ENCODE results near the gene HNRNPDL. TPM values are rescaled to one million over a fixed set of nuclear protein-coding genes. Genes with fewer than 3 reads are reported as not detected.

HNRNPDL gene
- polyA plus RNA-seq, 1 of the 3 experiments (the other 2 are of a cell fraction): 210 TPM

- Histone ChIP-seq H3K4me1 (ENCODE audit: control insufficient read depth in 1 of 2, insufficient read depth in 2 of 2, low read depth in 1 of 2, low read length in 1 of 2) (no peaks in the 10 kb centered on the region; a peak in 1 of 4 replicates), H2AFZ (ENCODE audit: low read depth) (no peak overlapping the region), H3K27ac (ENCODE audit: low read depth in 2 of 2, low read length in 1 of 2) (no peak overlapping the region), H3K9me2 (no peaks in the 10 kb centered on the region), H3K79me2 (ENCODE audit: insufficient read depth) (no peaks in the 10 kb centered on the region), H3K4me2 (no peak overlapping the region), H3K9me3 (no peaks in the 10 kb centered on the region), H3F3A (replicated peaks; ENCODE audit: insufficient read depth) (peaks cover 29% of the 10 kb centered on the region), H3K9ac (no peak overlapping the region), H3K27me3 (ENCODE audit: insufficient read depth) (no peaks in the 10 kb centered on the region), H3K4me3 (ENCODE audit: low read depth in 2 of 2, low read length in 1 of 2) (no peak overlapping the region), H4K20me1 (ENCODE audit: insufficient read depth) (no peaks in the 10 kb centered on the region), H3K36me3 (replicated peaks in 1 of 2; ENCODE audit: control insufficient read depth in 1 of 2, insufficient read depth in 2 of 2, low read length in 1 of 2) (peaks cover 46 to 65% of the 10 kb centered on the region in 2 experiments)
- no peak for TF ChIP-seq PBX3 (IDR thresholded peaks at IDR 0.05)
- TF ChIP-seq SIN3A (IDR thresholded peaks at IDR 0.05; ENCODE audit: borderline replicate concordance, low read depth, low read length): no peak
- WGBS (ENCODE audit: low lambda C conversion rate): 92% methylated on average over 2 of the region's 2 CpGs
- no peak for DNase-seq
- POLR2A ChIA-PET: interaction anchor here (1.3 kb wide), 1 partner anchor 29 kb away, joined by 3 read pairs; no protein-coding TSS in a partner anchor
- CTCF ChIA-PET: interaction anchor here (1.0 to 1.6 kb wide), 3 partner anchors 280 to 341 kb away, joined by 3 to 5 read pairs (median 5); no protein-coding TSS in a partner anchor
Observed at GRCh38 chr4:82458729-82459128, 28.5 kb upstream of the HNRNPDL start.

- H3K9me3 ChIP-seq: no peaks in the 10 kb centered on the region
- POLR2A ChIA-PET: no interaction called here
- H3K79me2 ChIP-seq (ENCODE audit: insufficient read depth): peaks cover 3% of the 10 kb centered on the region; the same call in 1 of the 2 replicates
- TF ChIP-seq CTCF (IDR thresholded peaks at IDR 0.05) (no peak), RXRA (IDR thresholded peaks at IDR 0.05; ENCODE audit: borderline replicate concordance, low read depth) (no peak), MEF2A (IDR thresholded peaks at IDR 0.05; ENCODE audit: borderline replicate concordance, low read depth) (no peak), REST (IDR thresholded peaks at IDR 0.05; ENCODE audit: low read depth, low read length) (no peak), NFIC (IDR thresholded peaks at IDR 0.05; ENCODE audit: borderline replicate concordance) (no peak), SIN3A (IDR thresholded peaks at IDR 0.05; ENCODE audit: borderline replicate concordance, low read depth, low read length) (no peak), POLR2AphosphoS5 (IDR thresholded peaks at IDR 0.05; ENCODE audit: low read depth, low read length) (no peak), EP300 (IDR thresholded peaks at IDR 0.05; ENCODE audit: borderline replicate concordance in 1 of 2, low read depth in 1 of 2, low read length in 1 of 2) (no peak), TAF1 (IDR thresholded peaks at IDR 0.05; ENCODE audit: borderline replicate concordance, low read depth, low read length) (no peak), MAX (IDR thresholded peaks at IDR 0.05; ENCODE audit: low read depth) (no peak), JUND (IDR thresholded peaks at IDR 0.05) (no peak), ELF1 (IDR thresholded peaks at IDR 0.05) (no peak), CHD2 (IDR thresholded peaks at IDR 0.05; ENCODE audit: low read length, partially characterized antibody) (no peak), USF1 (IDR thresholded peaks at IDR 0.05; ENCODE audit: borderline replicate concordance, low read depth) (no peak), EZH2phosphoT487 (IDR thresholded peaks at IDR 0.05; ENCODE audit: borderline replicate concordance, low read depth) (no peak), RCOR1 (IDR thresholded peaks at IDR 0.05; ENCODE audit: low read length) (no peak), FOXJ3 (CRISPR knock-in tag; IDR thresholded peaks at IDR 0.05) (no peak), RAD21 (IDR thresholded peaks at IDR 0.05; ENCODE audit: low read length) (no peak), USF2 (IDR thresholded peaks at IDR 0.05; ENCODE audit: borderline replicate concordance, low read depth, low read length) (no peak)
- peaks cover 40 to 65% of the 10 kb centered on the region in 2 experiments for H3K36me3 ChIP-seq (replicated peaks in 1 of 2; ENCODE audit: control insufficient read depth in 1 of 2, insufficient read depth in 2 of 2, low read length in 1 of 2)
- 96% methylated on average over 7 of the region's 7 CpGs for WGBS (ENCODE audit: low lambda C conversion rate)
- no peaks in the 10 kb centered on the region for H4K20me1 ChIP-seq (ENCODE audit: insufficient read depth)
- no peak overlapping the region for H3K27ac ChIP-seq (ENCODE audit: low read depth in 2 of 2, low read length in 1 of 2)
- H3K4me3 ChIP-seq (ENCODE audit: low read depth in 2 of 2, low read length in 1 of 2): no peak overlapping the region
- H3K4me2 ChIP-seq: no peak overlapping the region
- H3K27me3 ChIP-seq (ENCODE audit: insufficient read depth): no peaks in the 10 kb centered on the region
- DNase-seq: no peak
- no peak overlapping the region for H3K9ac ChIP-seq
- CTCF ChIA-PET: no interaction called here
- no peaks in the 10 kb centered on the region for H3K9me2 ChIP-seq
- H2AFZ ChIP-seq (ENCODE audit: low read depth): no peak overlapping the region
- no peaks in the 10 kb centered on the region for H3K4me1 ChIP-seq (ENCODE audit: control insufficient read depth in 1 of 2, insufficient read depth in 2 of 2, low read depth in 1 of 2, low read length in 1 of 2)
- peaks cover 23% of the 10 kb centered on the region for H3F3A ChIP-seq (replicated peaks; ENCODE audit: insufficient read depth)
Observed at GRCh38 chr4:82457266-82457665, 27.0 kb upstream of the HNRNPDL start.

Data from SK-N-SH (cell line).